Stimulated activated CD8-positive, alpha-beta memory T cell treated with anti-CD3 and anti-CD28 coated beads, Interleukin-15, amount 100 ng/mL, for 1 hour (primary cell): ENCODE measurements around the gene WASF1.
"Not testable (repeated sequence)": the region's sequence is repeated elsewhere in the genome, so short reads cannot be mapped to it uniquely, and the experiment has no call there.

Source experiments
- DNase-seq: peaks from one replicate; pipeline ENCODE4 v3.0.0-alpha.2; 2020; ENCODE audit warnings: low read depth

WASF1 gene

GRCh38 chr6:110173506-110174132, 5.9 kb downstream of the WASF1 start:
- no peak for DNase-seq

GRCh38 chr6:110170081-110170480, 9.4 kb downstream of the WASF1 start:
- DNase-seq: no peak

- no peak for DNase-seq
Measured at GRCh38 chr6:110158479-110158878, 21.0 kb downstream of the WASF1 start.

- no peak for DNase-seq
Measured at GRCh38 chr6:110147870-110148269, 31.6 kb downstream of the WASF1 start.

- DNase-seq: no peak
Measured at GRCh38 chr6:110140650-110141049, 38.8 kb downstream of the WASF1 start.

GRCh38 chr6:110139052-110139451, 40.4 kb downstream of the WASF1 start:
- no peak for DNase-seq

GRCh38 chr6:110137924-110138887, 41.3 kb downstream of the WASF1 start:
- DNase-seq: no peak

GRCh38 chr6:110130362-110130761, 49.1 kb downstream of the WASF1 start:
- no peak for DNase-seq

GRCh38 chr6:110128418-110128817, 51.1 kb downstream of the WASF1 start:
- DNase-seq: no peak

GRCh38 chr6:110125361-110125760, 54.1 kb downstream of the WASF1 start:
- DNase-seq: no peak

- not testable (repeated sequence) for DNase-seq
Measured at GRCh38 chr6:110121655-110122054, 57.8 kb downstream of the WASF1 start.

GRCh38 chr6:110116258-110116657, 63.2 kb downstream of the WASF1 start:
- DNase-seq: no peak

- DNase-seq: no peak
Measured at GRCh38 chr6:110114004-110114403, 65.5 kb downstream of the WASF1 start.

GRCh38 chr6:110105296-110105695, 74.2 kb downstream of the WASF1 start:
- DNase-seq: no peak

- no peak for DNase-seq
Measured at GRCh38 chr6:110103260-110103659, 76.2 kb downstream of the WASF1 start.

- no peak for DNase-seq
Measured at GRCh38 chr6:110102411-110102810, 77.1 kb downstream of the WASF1 start.

- no peak for DNase-seq
Measured at GRCh38 chr6:110101885-110102284, 77.6 kb downstream of the WASF1 start.

- DNase-seq: no peak
Measured at GRCh38 chr6:110098511-110099116, 80.9 kb downstream of the WASF1 start.

GRCh38 chr6:110097443-110097842, 82.0 kb downstream of the WASF1 start:
- DNase-seq: no peak

- DNase-seq: no peak
Measured at GRCh38 chr6:110095935-110096334, 83.5 kb downstream of the WASF1 start.

GRCh38 chr6:110095101-110095500, 84.4 kb downstream of the WASF1 start:
- no peak for DNase-seq

- DNase-seq: no peak
Measured at GRCh38 chr6:110093981-110094380, 85.5 kb downstream of the WASF1 start.

- no peak for DNase-seq
Measured at GRCh38 chr6:110090876-110091275, 88.6 kb downstream of the WASF1 start.
